Endothelial cell (in vitro differentiated cells): ENCODE measurements around the gene PTAR1. TPM values are rescaled to one million over a fixed set of nuclear protein-coding genes. Genes with fewer than 3 reads are reported as not detected.
"Not testable (repeated sequence)": the region's sequence is repeated elsewhere in the genome, so short reads cannot be mapped to it uniquely, and the experiment has no call there.

Source experiments
- DNase-seq: peaks from one replicate; pipeline ENCODE4 v3.0.0; 2021; ENCODE audit warnings: low spot score
- H3K27ac Mint-ChIP-seq: one replicate; pipeline ENCODE4 v1.8.0; 2021; ENCODE audit warnings: mixed read lengths, inconsistent platforms; ENCODE audit not compliant: unreplicated experiment
- H3K27me3 Mint-ChIP-seq: one replicate; pipeline ENCODE4 v1.8.0; 2021; ENCODE audit warnings: mild to moderate bottlenecking, moderate library complexity, mixed read lengths, inconsistent platforms; ENCODE audit not compliant: unreplicated experiment
- H3K36me3 Mint-ChIP-seq: one replicate; pipeline ENCODE4 v1.8.0; 2021; ENCODE audit warnings: mild to moderate bottlenecking, low read depth, mixed read lengths, inconsistent platforms; ENCODE audit not compliant: unreplicated experiment
- H3K4me1 Mint-ChIP-seq: one replicate; pipeline ENCODE4 v1.8.0; 2021; ENCODE audit warnings: mild to moderate bottlenecking, mixed read lengths, inconsistent platforms; ENCODE audit not compliant: unreplicated experiment
- H3K4me3 Mint-ChIP-seq: one replicate; pipeline ENCODE4 v1.8.0; 2021; ENCODE audit warnings: mild to moderate bottlenecking, mixed read lengths, inconsistent platforms; ENCODE audit not compliant: unreplicated experiment
- H3K9me3 Mint-ChIP-seq: one replicate; pipeline ENCODE4 v1.8.0; 2021; ENCODE audit warnings: mixed read lengths, inconsistent platforms; ENCODE audit not compliant: unreplicated experiment
- total RNA-seq: library from RNA; stranded (reverse); fragmentation: NEBNext Ultra II Directional; extraction: Animal tissue kit (Norgen Biotek cat#: 25700); gene quantifications from one replicate; pipeline ENCODE4 v1.2.1, GENCODE V29; 2021; ENCODE audit not compliant: unreplicated experiment
- TF ChIP-seq, protein P1 (sequence below): fragments of 200-600 bp; sonication (generic); IDR thresholded peaks from one replicate; pipeline ENCODE4 v1.5.0; 2021; ENCODE audit warnings: antibody characterized with exemption; ENCODE audit not compliant: unreplicated experiment

Gene PTAR1
- total RNA-seq, 1 donor from 2014 or later = 32.5 TPM

DNA sequence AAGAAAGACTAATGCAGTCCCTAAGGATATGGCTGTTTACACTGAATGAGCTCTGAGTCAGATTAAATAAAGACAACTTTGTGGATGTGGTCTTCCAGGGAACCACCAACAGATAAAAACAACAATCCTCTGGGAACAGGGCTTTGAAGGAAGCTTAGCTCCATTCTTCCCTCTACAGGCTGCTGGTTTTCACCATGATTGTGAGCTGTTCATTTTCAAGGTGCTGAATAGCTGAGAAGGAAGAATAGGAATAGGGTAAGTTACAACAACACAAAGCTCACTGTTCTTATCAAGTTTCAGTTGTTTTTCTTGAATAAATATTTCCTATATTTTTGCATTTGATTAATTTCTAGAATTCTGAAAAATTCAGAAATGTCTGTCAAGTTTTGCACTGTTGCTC, 25.9 kb upstream of the PTAR1 start:
- Mint-ChIP-seq H3K4me1 (no peaks in the 10 kb centered on the region), H3K36me3 (no peaks in the 10 kb centered on the region), H3K27ac (no peak overlapping the region), H3K4me3 (no peak overlapping the region), H3K9me3 (no peaks in the 10 kb centered on the region), H3K27me3 (no peaks in the 10 kb centered on the region)
- no peak for DNase-seq
- TF ChIP-seq, protein P1, sequence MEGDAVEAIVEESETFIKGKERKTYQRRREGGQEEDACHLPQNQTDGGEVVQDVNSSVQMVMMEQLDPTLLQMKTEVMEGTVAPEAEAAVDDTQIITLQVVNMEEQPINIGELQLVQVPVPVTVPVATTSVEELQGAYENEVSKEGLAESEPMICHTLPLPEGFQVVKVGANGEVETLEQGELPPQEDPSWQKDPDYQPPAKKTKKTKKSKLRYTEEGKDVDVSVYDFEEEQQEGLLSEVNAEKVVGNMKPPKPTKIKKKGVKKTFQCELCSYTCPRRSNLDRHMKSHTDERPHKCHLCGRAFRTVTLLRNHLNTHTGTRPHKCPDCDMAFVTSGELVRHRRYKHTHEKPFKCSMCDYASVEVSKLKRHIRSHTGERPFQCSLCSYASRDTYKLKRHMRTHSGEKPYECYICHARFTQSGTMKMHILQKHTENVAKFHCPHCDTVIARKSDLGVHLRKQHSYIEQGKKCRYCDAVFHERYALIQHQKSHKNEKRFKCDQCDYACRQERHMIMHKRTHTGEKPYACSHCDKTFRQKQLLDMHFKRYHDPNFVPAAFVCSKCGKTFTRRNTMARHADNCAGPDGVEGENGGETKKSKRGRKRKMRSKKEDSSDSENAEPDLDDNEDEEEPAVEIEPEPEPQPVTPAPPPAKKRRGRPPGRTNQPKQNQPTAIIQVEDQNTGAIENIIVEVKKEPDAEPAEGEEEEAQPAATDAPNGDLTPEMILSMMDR = no peak

DNA sequence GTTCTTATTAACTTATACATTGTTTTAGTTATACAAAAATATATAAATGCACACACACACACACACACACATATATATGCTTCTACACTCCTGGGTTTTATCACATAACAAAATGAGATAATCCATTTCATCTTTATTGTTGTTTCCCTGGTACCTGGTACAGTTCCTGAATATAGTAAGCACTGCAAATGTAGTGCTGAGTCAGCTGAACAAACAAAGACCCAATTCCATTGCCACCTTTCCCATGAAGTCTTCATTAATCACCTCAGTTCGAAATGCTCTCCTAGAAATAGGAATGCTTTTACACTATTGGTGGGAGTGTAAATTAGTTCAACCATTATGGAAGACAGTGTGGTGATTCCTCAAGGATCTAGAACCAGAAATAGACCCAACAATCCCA, 13.4 kb upstream of the PTAR1 start:
- Mint-ChIP-seq H3K36me3 (no peaks in the 10 kb centered on the region), H3K9me3 (no peaks in the 10 kb centered on the region), H3K4me1 (no peaks in the 10 kb centered on the region), H3K4me3 (no peak overlapping the region), H3K27ac (no peak overlapping the region), H3K27me3 (no peaks in the 10 kb centered on the region)
- DNase-seq = no peak
- TF ChIP-seq, protein P1 = no peak

DNA sequence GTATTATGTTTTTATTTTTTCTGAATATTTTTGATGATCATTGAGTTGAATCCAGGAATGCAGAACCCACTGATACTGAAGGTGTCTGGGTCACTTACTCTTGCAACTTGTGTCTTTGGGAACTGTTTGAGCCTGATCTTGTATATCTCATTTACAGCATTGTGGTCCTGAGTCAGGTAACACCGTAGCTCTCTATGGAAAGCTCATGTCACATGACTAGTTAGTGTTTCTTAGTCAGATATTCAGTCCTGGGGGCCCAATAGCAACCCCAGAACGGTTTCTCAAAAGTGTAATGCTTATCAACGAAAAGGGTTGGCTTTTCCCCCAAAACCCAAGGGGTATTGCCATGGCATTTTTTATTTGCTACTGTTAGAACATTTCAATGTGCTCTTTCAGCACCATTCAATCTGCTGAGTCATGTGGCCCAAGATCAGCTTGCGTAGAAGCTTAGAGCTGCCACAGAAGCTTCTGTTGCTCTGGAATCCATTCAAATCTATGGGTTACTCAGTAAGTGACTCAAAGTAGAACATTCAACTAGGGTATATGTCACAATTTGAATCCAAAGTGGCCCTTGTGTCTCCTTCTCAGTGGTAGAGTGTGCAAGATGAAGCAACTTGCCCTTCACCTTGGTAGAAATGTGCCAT, 12.1 kb upstream of the PTAR1 start:
- H3K4me1 Mint-ChIP-seq = no peaks in the 10 kb centered on the region
- peaks cover 2% of the 10 kb centered on the region for H3K27me3 Mint-ChIP-seq
- no peak for DNase-seq
- H3K4me3 Mint-ChIP-seq = no peak overlapping the region
- TF ChIP-seq, protein P1 = no peak
- H3K36me3 Mint-ChIP-seq = no peaks in the 10 kb centered on the region
- H3K27ac Mint-ChIP-seq = no peak overlapping the region
- H3K9me3 Mint-ChIP-seq = no peaks in the 10 kb centered on the region

DNA sequence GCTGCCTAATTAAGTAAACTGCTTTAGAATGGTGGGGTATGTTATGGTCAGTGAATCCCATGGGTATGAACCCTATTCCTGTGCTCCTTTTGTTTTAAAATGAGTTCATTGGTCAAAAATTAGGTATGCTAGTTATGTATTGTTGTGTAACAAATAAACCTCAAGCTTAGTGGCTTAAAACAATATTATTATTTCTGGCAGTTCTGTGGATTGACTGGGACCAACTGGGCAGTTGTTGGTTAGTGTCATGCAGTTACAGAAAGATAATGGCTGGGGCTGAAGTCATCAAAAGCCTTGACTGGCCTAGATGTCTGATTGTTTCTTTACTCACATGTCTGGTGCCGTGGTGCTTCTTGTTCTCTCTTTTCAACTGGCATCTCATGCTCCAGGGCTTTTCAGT, 8.9 kb upstream of the PTAR1 start:
- Mint-ChIP-seq H3K4me3 (no peak overlapping the region), H3K4me1 (no peaks in the 10 kb centered on the region), H3K9me3 (no peaks in the 10 kb centered on the region), H3K36me3 (no peaks in the 10 kb centered on the region), H3K27me3 (peaks cover 2% of the 10 kb centered on the region), H3K27ac (no peak overlapping the region)
- DNase-seq = no peak
- TF ChIP-seq, protein P1 = no peak

- H3K36me3 Mint-ChIP-seq = no peaks in the 10 kb centered on the region
- DNase-seq = no peak
- H3K9me3 Mint-ChIP-seq = no peaks in the 10 kb centered on the region
- H3K27ac Mint-ChIP-seq = no peak overlapping the region
- H3K4me1 Mint-ChIP-seq = no peaks in the 10 kb centered on the region
- H3K4me3 Mint-ChIP-seq = no peak overlapping the region
- peaks cover 2% of the 10 kb centered on the region for H3K27me3 Mint-ChIP-seq
- TF ChIP-seq, protein P1 = no peak
Measured at GRCh38 chr9:69768101-69768500, 8.3 kb upstream of the PTAR1 start.

GRCh38 chr9:69763862-69764261, 4.1 kb upstream of the PTAR1 start:
- not testable (repeated sequence) for H3K4me3 Mint-ChIP-seq, H3K36me3 Mint-ChIP-seq, H3K4me1 Mint-ChIP-seq, H3K9me3 Mint-ChIP-seq, DNase-seq, H3K27ac Mint-ChIP-seq, H3K27me3 Mint-ChIP-seq
